Mesothelial cell of epicardium (in vitro differentiated cells): ENCODE results near the gene PPM1G. TPM values are rescaled to one million over a fixed set of nuclear protein-coding genes. Genes with fewer than 3 reads are reported as not detected.
A peak's percentile ranks its signal among the peaks of the same experiment; 100 is the strongest.

Experiments
- DNase-seq, 2 experiments: peaks; one replicate each; pipeline ENCODE4 v3.0.0; 2021; ENCODE audit warnings: low spot score in 2 of 2; ENCODE audit not compliant: unreplicated experiment in 2 of 2
- H3K27ac Mint-ChIP-seq: 2 replicates; pipeline ENCODE4 v1.8.0; 2021; ENCODE audit warnings: mixed read lengths
- H3K27me3 Mint-ChIP-seq: 2 replicates; pipeline ENCODE4 v1.8.0; 2021; ENCODE audit warnings: low read depth, mixed read lengths
- H3K36me3 Mint-ChIP-seq: 2 replicates; pipeline ENCODE4 v1.8.0; 2021; ENCODE audit warnings: mixed read lengths
- H3K4me1 Mint-ChIP-seq: 2 replicates; pipeline ENCODE4 v1.8.0; 2021; ENCODE audit warnings: mixed read lengths
- H3K4me3 Mint-ChIP-seq: 2 replicates; pipeline ENCODE4 v1.8.0; 2021; ENCODE audit warnings: mild to moderate bottlenecking, moderate library complexity, mixed read lengths
- H3K9me3 Mint-ChIP-seq: 2 replicates; pipeline ENCODE4 v1.8.0; 2021; ENCODE audit warnings: mixed read lengths
- total RNA-seq: library from RNA; stranded (reverse); gene quantifications from 3 replicates; pipeline ENCODE4 v1.2.1, GENCODE V29; 2021
- TF ChIP-seq, protein P1 (sequence below): fragments of 200-600 bp; sonication (generic); IDR thresholded peaks from one replicate; pipeline ENCODE4 v1.5.0; 2021; ENCODE audit warnings: antibody characterized with exemption; ENCODE audit not compliant: unreplicated experiment

PPM1G gene
- total RNA-seq, 1 donor from 2014 or later, result 62.4 TPM

DNA sequence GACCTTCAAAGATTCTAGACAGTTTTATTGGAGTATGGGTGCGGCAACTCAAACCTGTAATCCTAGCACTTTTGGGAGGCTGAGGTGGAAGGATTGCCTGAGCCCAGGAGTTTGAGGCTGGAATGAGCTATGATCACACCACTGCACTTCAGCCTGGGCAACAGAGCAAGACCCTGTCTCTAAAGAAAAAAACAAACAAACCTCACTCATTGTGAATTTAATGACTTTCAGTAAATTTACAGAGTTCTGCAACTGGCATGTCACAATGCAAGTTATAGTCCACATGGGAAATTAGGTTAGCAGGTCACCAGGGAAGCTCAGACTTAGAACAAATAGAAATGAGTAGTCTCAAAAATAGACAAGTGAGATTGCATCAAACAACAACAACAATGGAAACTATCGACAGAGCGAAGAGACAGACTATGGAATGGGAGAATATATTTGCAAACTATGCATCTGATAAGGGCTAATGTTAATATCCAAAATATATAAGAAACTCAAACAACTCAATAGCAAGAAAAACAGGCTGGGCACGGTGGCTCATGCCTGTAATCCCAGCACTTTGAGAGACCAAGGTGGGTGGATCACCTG is 12.4 kb upstream of the PPM1G start:
- H3K27me3 Mint-ChIP-seq, result no peaks in the 10 kb centered on the region
- no peak overlapping the region for H3K4me3 Mint-ChIP-seq
- peaks cover 2% of the 10 kb centered on the region for H3K9me3 Mint-ChIP-seq
- no peaks in the 10 kb centered on the region for H3K36me3 Mint-ChIP-seq
- TF ChIP-seq, protein P1, sequence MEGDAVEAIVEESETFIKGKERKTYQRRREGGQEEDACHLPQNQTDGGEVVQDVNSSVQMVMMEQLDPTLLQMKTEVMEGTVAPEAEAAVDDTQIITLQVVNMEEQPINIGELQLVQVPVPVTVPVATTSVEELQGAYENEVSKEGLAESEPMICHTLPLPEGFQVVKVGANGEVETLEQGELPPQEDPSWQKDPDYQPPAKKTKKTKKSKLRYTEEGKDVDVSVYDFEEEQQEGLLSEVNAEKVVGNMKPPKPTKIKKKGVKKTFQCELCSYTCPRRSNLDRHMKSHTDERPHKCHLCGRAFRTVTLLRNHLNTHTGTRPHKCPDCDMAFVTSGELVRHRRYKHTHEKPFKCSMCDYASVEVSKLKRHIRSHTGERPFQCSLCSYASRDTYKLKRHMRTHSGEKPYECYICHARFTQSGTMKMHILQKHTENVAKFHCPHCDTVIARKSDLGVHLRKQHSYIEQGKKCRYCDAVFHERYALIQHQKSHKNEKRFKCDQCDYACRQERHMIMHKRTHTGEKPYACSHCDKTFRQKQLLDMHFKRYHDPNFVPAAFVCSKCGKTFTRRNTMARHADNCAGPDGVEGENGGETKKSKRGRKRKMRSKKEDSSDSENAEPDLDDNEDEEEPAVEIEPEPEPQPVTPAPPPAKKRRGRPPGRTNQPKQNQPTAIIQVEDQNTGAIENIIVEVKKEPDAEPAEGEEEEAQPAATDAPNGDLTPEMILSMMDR, result no peak
- peaks cover 2% of the 10 kb centered on the region for H3K4me1 Mint-ChIP-seq
- no peak overlapping the region for H3K27ac Mint-ChIP-seq
- DNase-seq, result no peak

DNA sequence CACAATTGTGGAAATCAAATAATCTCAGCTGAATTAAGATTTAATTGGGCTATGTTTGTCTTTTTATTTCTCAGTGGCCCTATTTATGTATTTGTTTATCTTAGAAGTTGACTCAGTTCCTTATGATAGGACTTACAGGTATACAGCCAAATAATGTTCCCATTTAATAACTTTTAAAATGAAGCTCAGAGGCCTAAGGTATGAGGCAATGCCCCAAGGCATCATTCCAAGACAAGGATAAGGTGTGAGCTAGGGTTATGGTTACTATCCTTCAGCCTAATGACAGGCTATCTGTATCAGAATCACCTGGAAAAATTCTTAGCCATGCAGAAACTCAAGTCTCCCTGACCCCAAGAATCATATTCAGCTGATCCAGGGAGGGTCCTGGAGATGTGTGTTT is 11.6 kb upstream of the PPM1G start:
- H3K4me3 Mint-ChIP-seq, result no peak overlapping the region
- DNase-seq, result no peak
- no peaks in the 10 kb centered on the region for H3K36me3 Mint-ChIP-seq
- H3K27me3 Mint-ChIP-seq, result no peaks in the 10 kb centered on the region
- H3K27ac Mint-ChIP-seq, result no peak overlapping the region
- no peaks in the 10 kb centered on the region for H3K4me1 Mint-ChIP-seq
- H3K9me3 Mint-ChIP-seq, result peaks cover 2% of the 10 kb centered on the region
- TF ChIP-seq, protein P1, result no peak

DNA sequence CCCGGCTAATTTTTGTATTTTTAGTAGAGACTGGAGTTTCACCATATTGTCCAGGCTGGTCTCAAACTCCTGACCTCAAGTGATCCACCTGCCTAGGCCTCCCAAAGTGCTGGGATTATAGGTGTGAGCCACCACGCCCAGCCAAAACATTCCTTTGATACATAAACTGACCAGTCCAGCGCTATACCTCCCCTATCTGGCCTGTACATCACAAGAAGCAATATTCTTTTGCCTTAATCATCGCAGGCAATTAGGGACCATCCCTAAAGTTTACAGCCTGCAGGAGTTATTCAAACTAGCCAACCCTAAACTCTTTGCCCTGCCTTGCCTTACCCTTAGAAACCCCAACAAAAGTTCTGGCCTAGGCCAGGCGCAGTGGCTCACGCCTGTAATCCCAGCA is 6.8 kb upstream of the PPM1G start:
- no peaks in the 10 kb centered on the region for H3K9me3 Mint-ChIP-seq
- H3K27ac Mint-ChIP-seq, result no peak overlapping the region
- DNase-seq, result no peak
- TF ChIP-seq, protein P1, result no peak
- H3K4me3 Mint-ChIP-seq, result no peak overlapping the region
- H3K36me3 Mint-ChIP-seq, result no peaks in the 10 kb centered on the region
- no peaks in the 10 kb centered on the region for H3K27me3 Mint-ChIP-seq
- no peaks in the 10 kb centered on the region for H3K4me1 Mint-ChIP-seq

DNA sequence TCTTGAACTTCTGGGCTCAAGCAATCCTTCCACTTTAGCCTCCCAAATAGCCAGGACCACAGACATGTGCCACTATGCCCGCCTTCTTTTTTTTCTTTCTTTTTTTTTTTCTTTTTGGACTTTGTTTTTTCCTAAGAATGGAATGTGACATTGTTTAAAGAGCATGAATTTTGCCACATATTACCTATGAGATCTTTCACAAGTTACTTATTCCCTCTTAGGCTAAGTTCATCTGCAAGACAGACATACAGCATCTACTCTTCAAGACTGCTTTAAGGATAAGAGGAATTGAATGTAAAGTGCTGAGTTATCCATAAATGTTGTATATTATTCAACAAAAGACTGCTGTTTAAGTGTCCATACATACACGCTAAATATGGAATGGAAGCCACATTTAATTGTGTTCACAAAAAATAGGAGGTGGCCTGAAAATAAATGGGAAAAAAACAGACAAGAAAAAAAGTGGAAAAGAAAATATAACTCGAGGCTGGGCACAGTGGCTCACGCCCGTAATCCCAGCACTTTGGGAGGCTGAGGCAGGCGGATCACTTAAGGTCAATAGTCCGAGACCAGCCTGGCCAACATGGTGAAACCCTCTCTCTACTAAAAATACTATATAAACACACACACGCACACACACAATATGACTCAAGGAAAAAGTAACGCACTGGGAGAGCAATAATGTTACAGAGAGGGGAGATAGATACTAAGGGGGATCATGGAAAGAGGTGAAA is 3.2 kb upstream of the PPM1G start:
- H3K4me1 Mint-ChIP-seq, result peaks cover 15% of the 10 kb centered on the region
- no peak overlapping the region for H3K4me3 Mint-ChIP-seq
- no peak overlapping the region for H3K27ac Mint-ChIP-seq
- no peak for DNase-seq
- H3K27me3 Mint-ChIP-seq, result no peaks in the 10 kb centered on the region
- H3K36me3 Mint-ChIP-seq, result no peaks in the 10 kb centered on the region
- H3K9me3 Mint-ChIP-seq, result no peaks in the 10 kb centered on the region
- TF ChIP-seq, protein P1, result no peak

DNA sequence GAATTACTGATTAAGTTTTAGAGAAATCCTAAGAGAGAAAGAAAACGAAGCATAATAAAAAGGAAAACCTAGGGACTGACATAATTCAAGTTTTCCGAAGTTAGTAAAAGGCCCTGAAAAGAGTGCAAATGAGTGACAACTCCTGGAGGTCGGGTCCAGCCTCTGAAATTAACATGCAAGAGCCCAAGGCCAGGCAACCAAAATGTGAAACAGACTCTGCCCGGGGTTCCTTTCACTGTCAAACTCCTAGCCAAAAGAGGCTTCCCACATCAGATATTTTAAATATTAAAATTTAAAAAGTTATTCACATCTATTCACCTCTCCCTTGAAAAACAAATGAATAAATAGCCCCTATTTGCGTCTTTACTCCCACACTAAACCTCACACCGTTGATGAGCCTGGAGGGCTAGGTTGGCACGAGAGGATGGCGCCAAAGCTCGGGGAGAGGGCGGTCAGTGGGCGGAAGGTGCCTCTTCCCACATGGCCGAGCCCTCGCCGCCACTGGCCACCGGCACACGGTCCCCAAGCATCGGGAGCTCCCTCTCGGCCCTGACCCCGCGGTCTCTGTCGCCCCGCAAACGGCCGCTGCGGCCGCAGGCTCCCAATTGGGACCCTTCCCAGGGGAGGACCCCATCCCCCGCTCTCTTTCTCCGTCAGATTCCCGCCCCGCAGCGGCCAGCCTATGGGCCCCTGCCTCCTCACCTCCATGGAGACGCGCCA is 630 bp downstream of the PPM1G start:
- Mint-ChIP-seq H3K36me3 (peaks cover 5% of the 10 kb centered on the region), H3K27ac (peak overlapping the region; percentile 95), H3K27me3 (no peaks in the 10 kb centered on the region)

More for the DNA sequence above, 630 bp downstream of the PPM1G start:
- no peak for DNase-seq
- Mint-ChIP-seq H3K4me1 (peaks cover 19% of the 10 kb centered on the region), H3K9me3 (no peaks in the 10 kb centered on the region), H3K4me3 (peak overlapping the region; percentile 80)
- TF ChIP-seq, protein P1, result no peak
